Suprapubic skin (tissue), 3 donors: ENCODE data around the gene MSS51.

Experiments
- POLR2A ChIP-seq, 2 donors: fragments of 450-650 bp; IDR thresholded peaks; one replicate each; pipeline ENCODE4 v1.6.1; 2017; ENCODE audit warnings: antibody characterized with exemption in 2 of 2, mild to moderate bottlenecking in 2 of 2, moderate library complexity in 2 of 2
- TF ChIP-seq, protein P1 (sequence below), 2 donors: fragments of 200-600 bp in 1 of 2; fragments of 450-650 bp in 1 of 2; sonication (generic) in 1 of 2; IDR thresholded peaks; one replicate each; pipeline ENCODE4 v1.5.1; 2016 to 2019; ENCODE audit warnings: antibody characterized with exemption in 2 of 2, mild to moderate bottlenecking in 1 of 2, moderate library complexity in 1 of 2

DNA sequence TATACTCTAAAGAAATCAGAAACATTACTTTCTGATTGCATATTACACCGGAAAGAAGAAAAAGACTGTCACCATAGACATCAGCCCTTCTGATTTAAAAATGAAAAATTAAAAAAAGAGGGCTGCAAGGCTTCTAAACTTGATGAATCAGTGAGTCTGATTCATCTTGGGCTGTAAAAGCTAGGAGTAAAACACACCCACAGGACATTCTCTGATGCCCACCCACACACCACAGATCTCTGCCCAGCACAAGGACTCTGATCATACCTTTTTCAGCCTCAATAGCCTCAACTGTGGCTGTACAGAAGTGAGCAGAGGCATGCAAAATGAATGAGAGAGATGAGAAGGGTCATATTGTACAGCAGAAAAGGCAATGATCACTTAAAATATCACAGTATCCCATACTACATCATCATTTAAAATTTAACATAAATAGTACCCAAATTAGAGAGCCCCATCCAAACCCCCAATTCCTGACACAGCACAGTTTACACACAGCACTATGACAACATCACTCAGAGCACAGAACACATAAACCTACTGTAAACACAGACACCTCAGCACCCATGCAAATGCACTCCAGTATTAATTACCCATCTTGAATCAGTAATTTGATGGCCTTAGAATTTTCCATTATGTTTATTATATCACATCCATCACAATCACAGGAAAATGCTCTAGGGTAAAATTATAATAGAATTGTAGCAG, 6.4 kb upstream of the MSS51 start:
- TF ChIP-seq, protein P1, sequence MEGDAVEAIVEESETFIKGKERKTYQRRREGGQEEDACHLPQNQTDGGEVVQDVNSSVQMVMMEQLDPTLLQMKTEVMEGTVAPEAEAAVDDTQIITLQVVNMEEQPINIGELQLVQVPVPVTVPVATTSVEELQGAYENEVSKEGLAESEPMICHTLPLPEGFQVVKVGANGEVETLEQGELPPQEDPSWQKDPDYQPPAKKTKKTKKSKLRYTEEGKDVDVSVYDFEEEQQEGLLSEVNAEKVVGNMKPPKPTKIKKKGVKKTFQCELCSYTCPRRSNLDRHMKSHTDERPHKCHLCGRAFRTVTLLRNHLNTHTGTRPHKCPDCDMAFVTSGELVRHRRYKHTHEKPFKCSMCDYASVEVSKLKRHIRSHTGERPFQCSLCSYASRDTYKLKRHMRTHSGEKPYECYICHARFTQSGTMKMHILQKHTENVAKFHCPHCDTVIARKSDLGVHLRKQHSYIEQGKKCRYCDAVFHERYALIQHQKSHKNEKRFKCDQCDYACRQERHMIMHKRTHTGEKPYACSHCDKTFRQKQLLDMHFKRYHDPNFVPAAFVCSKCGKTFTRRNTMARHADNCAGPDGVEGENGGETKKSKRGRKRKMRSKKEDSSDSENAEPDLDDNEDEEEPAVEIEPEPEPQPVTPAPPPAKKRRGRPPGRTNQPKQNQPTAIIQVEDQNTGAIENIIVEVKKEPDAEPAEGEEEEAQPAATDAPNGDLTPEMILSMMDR (IDR thresholded peaks at IDR 0.05), result no peak
- TF ChIP-seq POLR2A (IDR thresholded peaks at IDR 0.05), result no peak
